ENCODE data around the gene PLEKHG2. TPM values are rescaled to one million over a fixed set of nuclear protein-coding genes. Genes with fewer than 3 reads are reported as not detected.

Gene PLEKHG2
- total RNA-seq, 2 experiments from 2014 or later: 30.4 to 65.9 TPM

DNA sequence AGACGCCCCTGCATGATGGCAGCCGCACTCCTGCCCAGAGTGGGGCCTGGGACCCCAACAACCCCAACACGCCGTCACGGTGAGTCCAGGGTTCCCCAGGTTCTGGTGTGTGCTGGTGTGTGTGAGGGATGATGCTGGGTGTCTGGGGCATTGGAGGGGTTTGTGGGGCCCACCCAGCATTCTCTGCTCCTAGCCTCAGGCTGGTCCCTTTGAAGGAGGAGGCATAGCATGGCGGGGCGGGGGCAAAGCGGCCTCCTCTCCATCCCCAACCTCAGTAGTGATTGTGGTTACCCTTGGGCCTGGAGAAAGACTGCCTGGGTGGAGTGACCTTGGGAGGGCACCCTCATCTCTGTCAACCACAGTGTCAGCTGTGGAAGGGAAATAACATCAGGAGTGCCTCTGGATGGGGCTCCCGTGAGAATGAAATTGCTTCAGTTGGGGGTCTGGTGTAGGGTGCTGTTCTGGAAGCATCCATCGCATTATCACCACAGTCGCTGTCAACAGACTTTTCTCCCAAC, 61.0 kb downstream of the PLEKHG2 start:
- Histone ChIP-seq H3K4me2 (ENCODE audit: low read length) (no peak overlapping the region), H3K4me3 (ENCODE audit: low read depth, low read length, poor library complexity, severe bottlenecking) (no peak overlapping the region), H3K36me3 (ENCODE audit: insufficient read depth, low read length) (peaks cover 87% of the 10 kb centered on the region), H2AFZ (ENCODE audit: low read length) (no peak overlapping the region), H3K9me2 (ENCODE audit: insufficient read depth, low read length) (no peaks in the 10 kb centered on the region), H3K27ac (ENCODE audit: low read depth, low read length, poor library complexity, severe bottlenecking) (no peak overlapping the region), H3K9me3 (ENCODE audit: low read length) (no peaks in the 10 kb centered on the region), H3K79me2 (ENCODE audit: insufficient read depth, low read depth, low read length) (no peaks in the 10 kb centered on the region), H4K20me1 (ENCODE audit: insufficient read depth, low read length) (no peaks in the 10 kb centered on the region), H3K4me1 (ENCODE audit: insufficient read depth, low read length, poor library complexity, severe bottlenecking) (no peaks in the 10 kb centered on the region)
- CTCF ChIA-PET (ENCODE audit: unreplicated experiment): interaction anchor here (1.0 to 1.7 kb wide), 3 partner anchors 24 to 59 kb away, joined by 3 to 7 read pairs (median 5); partner anchors contain the start of gene EID2B
- intact Hi-C loops (cut with micrococcal nuclease; ENCODE audit: unreplicated experiment): no loop called here
- POLR2A ChIA-PET: no interaction called here
- no peak for TF ChIP-seq EZH2phosphoT487 (IDR thresholded peaks at IDR 0.05; ENCODE audit: borderline replicate concordance, low read depth, low read length)
- TF ChIP-seq, protein P1, sequence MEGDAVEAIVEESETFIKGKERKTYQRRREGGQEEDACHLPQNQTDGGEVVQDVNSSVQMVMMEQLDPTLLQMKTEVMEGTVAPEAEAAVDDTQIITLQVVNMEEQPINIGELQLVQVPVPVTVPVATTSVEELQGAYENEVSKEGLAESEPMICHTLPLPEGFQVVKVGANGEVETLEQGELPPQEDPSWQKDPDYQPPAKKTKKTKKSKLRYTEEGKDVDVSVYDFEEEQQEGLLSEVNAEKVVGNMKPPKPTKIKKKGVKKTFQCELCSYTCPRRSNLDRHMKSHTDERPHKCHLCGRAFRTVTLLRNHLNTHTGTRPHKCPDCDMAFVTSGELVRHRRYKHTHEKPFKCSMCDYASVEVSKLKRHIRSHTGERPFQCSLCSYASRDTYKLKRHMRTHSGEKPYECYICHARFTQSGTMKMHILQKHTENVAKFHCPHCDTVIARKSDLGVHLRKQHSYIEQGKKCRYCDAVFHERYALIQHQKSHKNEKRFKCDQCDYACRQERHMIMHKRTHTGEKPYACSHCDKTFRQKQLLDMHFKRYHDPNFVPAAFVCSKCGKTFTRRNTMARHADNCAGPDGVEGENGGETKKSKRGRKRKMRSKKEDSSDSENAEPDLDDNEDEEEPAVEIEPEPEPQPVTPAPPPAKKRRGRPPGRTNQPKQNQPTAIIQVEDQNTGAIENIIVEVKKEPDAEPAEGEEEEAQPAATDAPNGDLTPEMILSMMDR (conservative IDR thresholded peaks at IDR 0.05; ENCODE audit: low read length): no peak
- no TSS peak for BruUV-seq (replicated peaks)
- DNase-seq (ENCODE audit: low spot score): no peak

DNA sequence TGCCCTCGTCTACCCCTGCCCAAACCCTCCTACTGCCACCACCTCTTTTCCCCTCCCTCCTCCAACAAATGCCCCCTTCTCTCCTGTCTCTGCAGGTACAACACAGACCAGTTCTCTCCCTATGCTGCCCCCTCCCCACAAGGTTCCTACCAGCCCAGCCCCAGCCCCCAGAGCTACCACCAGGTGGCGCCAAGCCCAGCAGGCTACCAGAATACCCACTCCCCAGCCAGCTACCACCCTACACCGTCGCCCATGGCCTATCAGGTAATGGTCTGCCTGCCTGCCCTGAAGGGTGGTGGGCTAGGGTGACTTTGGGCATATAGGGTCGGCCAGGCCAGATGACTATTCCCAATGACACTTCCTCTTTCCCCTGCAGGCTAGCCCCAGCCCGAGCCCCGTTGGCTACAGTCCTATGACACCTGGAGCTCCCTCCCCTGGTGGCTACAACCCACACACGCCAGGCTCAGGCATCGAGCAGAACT, 61.7 kb downstream of the PLEKHG2 start:
- BruUV-seq (replicated peaks): TSS peak; percentile 58
- Histone ChIP-seq H3K4me2 (ENCODE audit: low read length) (no peak overlapping the region), H3K9me2 (ENCODE audit: insufficient read depth, low read length) (no peaks in the 10 kb centered on the region), H2AFZ (ENCODE audit: low read length) (no peak overlapping the region), H3K79me2 (ENCODE audit: insufficient read depth, low read depth, low read length) (no peaks in the 10 kb centered on the region), H3K36me3 (ENCODE audit: insufficient read depth, low read length) (peaks cover 80% of the 10 kb centered on the region), H3K4me3 (ENCODE audit: low read depth, low read length, poor library complexity, severe bottlenecking) (no peak overlapping the region), H3K9me3 (ENCODE audit: low read length) (no peaks in the 10 kb centered on the region), H4K20me1 (ENCODE audit: insufficient read depth, low read length) (no peaks in the 10 kb centered on the region), H3K27ac (ENCODE audit: low read depth, low read length, poor library complexity, severe bottlenecking) (no peak overlapping the region), H3K4me1 (ENCODE audit: insufficient read depth, low read length, poor library complexity, severe bottlenecking) (no peaks in the 10 kb centered on the region)
- ChIA-PET POLR2A (no interaction called here), CTCF (ENCODE audit: unreplicated experiment) (interaction anchor here (1.0 to 1.7 kb wide), 3 partner anchors 24 to 58 kb away, joined by 3 to 7 read pairs (median 5); partner anchors contain the start of gene EID2B)
- peak; percentile 65 for DNase-seq (ENCODE audit: low spot score)
- TF ChIP-seq, protein P1 (conservative IDR thresholded peaks at IDR 0.05; ENCODE audit: low read length): peak; percentile 86
- TF ChIP-seq EZH2phosphoT487 (IDR thresholded peaks at IDR 0.05; ENCODE audit: borderline replicate concordance, low read depth, low read length): no peak
- intact Hi-C loops (cut with micrococcal nuclease; ENCODE audit: unreplicated experiment): loop anchor here (1.0 kb wide), 1 partner anchor 58 kb away; the partner anchor contains the start of gene EID2B

DNA sequence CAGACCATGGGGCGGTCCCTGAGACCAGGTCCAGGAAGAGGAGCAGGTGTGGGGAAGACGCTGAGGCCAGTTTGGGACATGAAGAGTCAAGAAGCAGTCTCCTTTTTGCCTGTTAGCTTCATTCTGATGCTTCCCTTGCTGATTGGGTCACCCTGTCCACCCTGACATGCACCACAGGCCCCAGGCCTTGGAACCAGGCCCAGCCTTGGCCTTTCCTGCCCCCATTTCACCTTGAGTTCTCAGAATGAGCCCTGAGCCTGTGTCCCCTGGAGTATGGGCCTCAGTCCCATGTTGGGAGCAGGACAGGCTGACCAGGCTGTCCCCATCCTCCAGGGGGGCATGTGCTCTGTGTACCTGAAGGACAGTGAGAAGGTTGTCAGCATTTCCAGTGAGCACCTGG, 63.3 kb downstream of the PLEKHG2 start:
- POLR2A ChIA-PET: interaction anchor here (0.6 kb wide), 2 partner anchors 34 to 36 kb away, joined by 3 read pairs; no protein-coding TSS in a partner anchor
- H3K4me1 ChIP-seq (ENCODE audit: insufficient read depth, low read length, poor library complexity, severe bottlenecking): peaks cover 9% of the 10 kb centered on the region
- DNase-seq (ENCODE audit: low spot score): no peak
- no peak overlapping the region for H3K4me3 ChIP-seq (ENCODE audit: low read depth, low read length, poor library complexity, severe bottlenecking)
- no TSS peak for BruUV-seq (replicated peaks)
- no peak overlapping the region for H3K27ac ChIP-seq (ENCODE audit: low read depth, low read length, poor library complexity, severe bottlenecking)
- intact Hi-C loops (cut with micrococcal nuclease; ENCODE audit: unreplicated experiment): no loop called here
- H3K9me2 ChIP-seq (ENCODE audit: insufficient read depth, low read length): no peaks in the 10 kb centered on the region
- H3K79me2 ChIP-seq (ENCODE audit: insufficient read depth, low read depth, low read length): peaks cover under 1% of the 10 kb centered on the region; the same call in 1 of the 2 replicates
- H4K20me1 ChIP-seq (ENCODE audit: insufficient read depth, low read length): no peaks in the 10 kb centered on the region
- H3K9me3 ChIP-seq (ENCODE audit: low read length): no peaks in the 10 kb centered on the region
- H3K36me3 ChIP-seq (ENCODE audit: insufficient read depth, low read length): peaks cover 65% of the 10 kb centered on the region
- CTCF ChIA-PET (ENCODE audit: unreplicated experiment): no interaction called here
- H2AFZ ChIP-seq (ENCODE audit: low read length): no peak overlapping the region
- TF ChIP-seq, protein P1 (conservative IDR thresholded peaks at IDR 0.05; ENCODE audit: low read length): no peak
- no peak for TF ChIP-seq EZH2phosphoT487 (IDR thresholded peaks at IDR 0.05; ENCODE audit: borderline replicate concordance, low read depth, low read length)
- H3K4me2 ChIP-seq (ENCODE audit: low read length): no peak overlapping the region

All from OCI-LY7 (cell line).